Lower lobe of right lung (tissue), 2 donors: Measurements from ENCODE around the gene SENP6. TPM values are rescaled to one million over a fixed set of nuclear protein-coding genes. Genes with fewer than 3 reads are reported as not detected.

Experiments
- ATAC-seq, 2 donors: fragments of 200-7000 bp; cut with Tn5 transposase; one replicate each; pipeline ENCODE4 v1.9.1; 2020 to 2022; ENCODE audit warnings: mild to moderate bottlenecking in 2 of 2, moderate library complexity in 2 of 2
- DNase-seq: peaks from one replicate; pipeline ENCODE4 v3.0.0-alpha.2; 2020
- H3K27ac ChIP-seq: fragments of 200-600 bp; one replicate; pipeline ENCODE4 v1.8.0; 2022
- H3K27me3 ChIP-seq: fragments of 200-600 bp; one replicate; pipeline ENCODE4 v1.8.0; 2022; ENCODE audit warnings: low read depth
- H3K36me3 ChIP-seq: fragments of 200-600 bp; one replicate; pipeline ENCODE4 v1.8.0; 2022; ENCODE audit warnings: mild to moderate bottlenecking
- H3K4me1 ChIP-seq: fragments of 200-600 bp; one replicate; pipeline ENCODE4 v1.8.0; 2022
- H3K4me3 ChIP-seq: fragments of 200-600 bp; one replicate; pipeline ENCODE4 v1.8.0; 2022; ENCODE audit warnings: mild to moderate bottlenecking
- H3K9me3 ChIP-seq: fragments of 200-600 bp; one replicate; pipeline ENCODE4 v1.8.0; 2022
- CTCF ChIP-seq: fragments of 200-600 bp; IDR thresholded peaks from one replicate; pipeline ENCODE4 v1.8.0; 2022; ENCODE audit warnings: antibody characterized with exemption, mild to moderate bottlenecking
- intact Hi-C: fragments of 100-400 bp; cut with DNase I; formaldehyde crosslinking; loops from one replicate; pipeline ENCODE4 v1.11.0; 2022
- total RNA-seq: library from RNA; stranded (reverse); fragmentation: NEBNext Ultra II Directional; extraction: Animal tissue kit (Norgen Biotek cat#: 25700); gene quantifications from one replicate; pipeline ENCODE4 v1.2.1, GENCODE V29; 2021
- donor health status: DM: no; HTN: yes; CAD: no; lungs with severe emphysema.

Gene SENP6
- total RNA-seq, 1 donor from 2014 or later, result 84.4 TPM

- intact Hi-C loops, result no loop called here
- no peak for TF ChIP-seq CTCF
- no peak for DNase-seq
- Histone ChIP-seq H3K27ac (no peak overlapping the region), H3K36me3 (peaks cover 68% of the 10 kb centered on the region), H3K4me1 (no peaks in the 10 kb centered on the region), H3K4me3 (no peak overlapping the region), H3K9me3 (no peaks in the 10 kb centered on the region), H3K27me3 (no peaks in the 10 kb centered on the region)
- no peak for ATAC-seq
Measured at GRCh38 chr6:75633045-75633444, 31.4 kb downstream of the SENP6 start.

GRCh38 chr6:75642311-75642710 is 40.6 kb downstream of the SENP6 start:
- intact Hi-C loops, result no loop called here
- TF ChIP-seq CTCF, result no peak
- Histone ChIP-seq H3K27ac (no peak overlapping the region), H3K27me3 (no peaks in the 10 kb centered on the region), H3K9me3 (no peaks in the 10 kb centered on the region), H3K36me3 (peaks cover 44% of the 10 kb centered on the region), H3K4me1 (no peaks in the 10 kb centered on the region), H3K4me3 (no peak overlapping the region)
- no peak for DNase-seq
- ATAC-seq, result no peak

GRCh38 chr6:75643173-75643572 is 41.5 kb downstream of the SENP6 start:
- no peak for TF ChIP-seq CTCF
- Histone ChIP-seq H3K4me3 (no peak overlapping the region), H3K4me1 (no peaks in the 10 kb centered on the region), H3K9me3 (no peaks in the 10 kb centered on the region), H3K27ac (no peak overlapping the region), H3K36me3 (peaks cover 45% of the 10 kb centered on the region), H3K27me3 (no peaks in the 10 kb centered on the region)
- no peak for ATAC-seq
- intact Hi-C loops, result no loop called here
- DNase-seq, result no peak

- Histone ChIP-seq H3K9me3 (no peaks in the 10 kb centered on the region), H3K27ac (no peak overlapping the region), H3K27me3 (no peaks in the 10 kb centered on the region), H3K4me3 (no peak overlapping the region), H3K4me1 (no peaks in the 10 kb centered on the region), H3K36me3 (peaks cover 70% of the 10 kb centered on the region)
- DNase-seq (no peak), ATAC-seq (no peak)
- intact Hi-C loops, result no loop called here
- no peak for TF ChIP-seq CTCF
Measured at GRCh38 chr6:75656479-75656878, 54.8 kb downstream of the SENP6 start.

- Histone ChIP-seq H3K36me3 (peaks cover 70% of the 10 kb centered on the region), H3K27me3 (no peaks in the 10 kb centered on the region), H3K4me3 (no peak overlapping the region), H3K4me1 (no peaks in the 10 kb centered on the region), H3K27ac (no peak overlapping the region), H3K9me3 (no peaks in the 10 kb centered on the region)
- no peak for DNase-seq
- TF ChIP-seq CTCF, result no peak
- ATAC-seq, result no peak
- intact Hi-C loops, result no loop called here
Measured at GRCh38 chr6:75657327-75657726, 55.6 kb downstream of the SENP6 start.

GRCh38 chr6:75666592-75666991 is 64.9 kb downstream of the SENP6 start:
- Histone ChIP-seq H3K4me1 (no peaks in the 10 kb centered on the region), H3K36me3 (peaks cover 77% of the 10 kb centered on the region), H3K9me3 (no peaks in the 10 kb centered on the region), H3K27me3 (no peaks in the 10 kb centered on the region), H3K27ac (no peak overlapping the region), H3K4me3 (no peak overlapping the region)
- ATAC-seq (no peak), DNase-seq (no peak)
- TF ChIP-seq CTCF, result no peak
- intact Hi-C loops, result no loop called here
